GM08714 (cell line): ENCODE results near the gene HOXD12.

Experiments
- H3K4me3 ChIP-seq: fragments of 200-500 bp; sonication (Bioruptor generic); 2 replicates; pipeline ENCODE4 v1.5.1; 2014; ENCODE audit warnings: mild to moderate bottlenecking, low read length, inconsistent platforms
- ZNF274 ChIP-seq: IDR thresholded peaks from 2 replicates; pipeline ENCODE4 v1.6.1; 2012; ENCODE audit warnings: mild to moderate bottlenecking, low read depth, low read length

HOXD12 gene

GRCh38 chr2:176076063-176076462 is 23.5 kb upstream of the HOXD12 start:
- no peak for TF ChIP-seq ZNF274
- H3K4me3 ChIP-seq, result no peak overlapping the region

DNA sequence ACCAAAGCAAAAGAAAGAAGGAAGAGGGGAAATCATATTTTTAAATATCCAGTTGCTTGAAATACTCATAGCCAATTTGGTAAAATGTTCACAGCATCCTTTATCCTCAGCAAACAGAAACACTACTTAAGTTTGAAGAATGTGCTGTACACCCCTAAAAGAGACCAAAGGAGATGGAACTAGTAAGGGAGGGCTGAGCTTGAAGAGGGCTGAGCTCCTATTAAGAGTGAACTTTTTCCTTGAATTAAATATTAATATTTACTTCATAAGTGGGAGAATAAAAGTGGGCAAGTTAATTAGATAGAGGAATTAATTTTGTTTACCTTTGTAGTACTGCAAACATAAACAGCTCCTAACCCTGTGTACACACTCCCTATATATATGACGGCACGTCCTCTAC is 22.8 kb upstream of the HOXD12 start:
- H3K4me3 ChIP-seq, result no peak overlapping the region
- no peak for TF ChIP-seq ZNF274

DNA sequence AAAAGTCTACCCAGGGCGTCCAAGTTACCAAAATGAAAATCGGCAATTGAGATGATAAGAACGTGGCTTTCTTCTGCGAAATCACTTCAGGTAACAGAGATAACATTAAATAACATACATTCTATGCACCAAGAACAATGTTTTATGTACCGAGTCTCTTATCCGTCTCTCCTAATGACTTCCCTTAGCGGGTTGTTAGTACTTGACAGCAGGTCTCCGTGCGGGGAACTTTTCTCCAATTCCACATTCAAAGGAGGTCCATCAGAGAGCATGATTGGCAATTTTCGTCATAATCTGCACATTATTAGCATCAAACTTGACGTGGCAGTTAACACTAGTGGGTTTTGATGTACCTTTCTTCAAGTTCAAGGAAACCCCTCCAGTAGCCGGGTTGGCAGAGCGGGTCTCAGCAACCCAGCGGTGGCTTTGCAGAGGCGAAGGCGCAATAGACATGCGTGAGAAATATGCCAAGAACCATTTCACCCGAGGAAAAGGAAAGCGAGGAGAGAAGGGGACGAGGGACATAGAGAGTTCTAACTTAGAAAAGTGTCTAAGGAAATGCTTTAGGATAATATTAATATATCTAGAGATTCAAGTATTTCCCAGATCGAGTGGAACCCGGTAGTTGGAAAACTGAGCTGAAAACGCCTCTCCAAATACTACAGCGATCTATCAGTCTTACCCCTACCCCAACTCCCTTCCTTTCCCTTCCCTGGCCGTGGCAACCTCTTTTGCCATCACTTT is 20.9 kb upstream of the HOXD12 start:
- no peak overlapping the region for H3K4me3 ChIP-seq
- no peak for TF ChIP-seq ZNF274

DNA sequence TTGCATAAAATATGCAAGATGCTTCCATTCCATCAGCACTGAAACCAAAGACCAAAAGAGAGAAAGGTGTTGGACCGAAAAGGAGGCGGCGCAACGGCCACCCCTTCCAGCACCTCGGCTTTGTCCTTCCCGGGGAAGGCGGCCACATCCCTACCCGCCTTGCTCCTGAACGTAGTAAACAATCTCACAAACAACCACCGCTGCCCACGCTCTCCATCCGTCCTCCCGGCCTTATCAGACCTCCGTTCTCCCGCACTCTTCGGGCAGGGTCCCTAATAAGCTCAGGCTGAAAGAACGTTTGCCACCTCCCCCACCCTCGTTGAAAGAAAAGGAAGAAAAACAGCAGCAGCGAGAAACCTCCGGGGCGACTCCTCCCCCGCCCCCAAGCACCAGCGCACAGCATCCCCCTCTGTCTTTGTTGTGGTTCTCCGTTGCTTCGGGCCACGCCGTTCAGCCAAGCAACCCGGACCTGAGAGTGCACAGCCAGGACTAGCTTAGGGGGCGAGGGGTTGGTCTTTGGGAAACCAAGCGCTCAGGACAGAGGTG is 20.2 kb upstream of the HOXD12 start:
- TF ChIP-seq ZNF274, result no peak
- no peak overlapping the region for H3K4me3 ChIP-seq

- no peak overlapping the region for H3K4me3 ChIP-seq
- TF ChIP-seq ZNF274, result no peak
Observed at GRCh38 chr2:176079831-176080539, 19.6 kb upstream of the HOXD12 start.

- TF ChIP-seq ZNF274, result no peak
Observed at GRCh38 chr2:176080540-176081375, 18.8 kb upstream of the HOXD12 start.

GRCh38 chr2:176081376-176081836 is 18.2 kb upstream of the HOXD12 start:
- TF ChIP-seq ZNF274, result no peak
- no peak overlapping the region for H3K4me3 ChIP-seq

More at GRCh38 chr2:176080540-176081375, 18.8 kb upstream of the HOXD12 start:
- H3K4me3 ChIP-seq, result no peak overlapping the region

- no peak overlapping the region for H3K4me3 ChIP-seq
- no peak for TF ChIP-seq ZNF274
Observed at GRCh38 chr2:176081837-176082524, 17.6 kb upstream of the HOXD12 start.

DNA sequence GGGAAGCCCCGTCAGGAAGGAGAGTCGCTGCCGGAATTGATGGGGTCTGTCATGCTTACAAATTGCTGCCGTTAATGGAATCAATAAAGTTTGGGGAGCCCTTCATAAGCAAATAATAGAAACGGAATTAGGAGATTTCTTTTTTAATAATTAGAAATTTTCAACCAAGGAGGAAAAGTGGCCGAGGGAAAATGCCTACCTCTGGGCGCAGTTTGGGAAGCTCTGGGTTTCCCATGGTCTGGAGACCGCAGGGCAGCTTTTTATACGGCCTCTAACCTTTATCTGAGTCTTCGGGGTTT is 17.1 kb upstream of the HOXD12 start:
- no peak for TF ChIP-seq ZNF274
- no peak overlapping the region for H3K4me3 ChIP-seq

DNA sequence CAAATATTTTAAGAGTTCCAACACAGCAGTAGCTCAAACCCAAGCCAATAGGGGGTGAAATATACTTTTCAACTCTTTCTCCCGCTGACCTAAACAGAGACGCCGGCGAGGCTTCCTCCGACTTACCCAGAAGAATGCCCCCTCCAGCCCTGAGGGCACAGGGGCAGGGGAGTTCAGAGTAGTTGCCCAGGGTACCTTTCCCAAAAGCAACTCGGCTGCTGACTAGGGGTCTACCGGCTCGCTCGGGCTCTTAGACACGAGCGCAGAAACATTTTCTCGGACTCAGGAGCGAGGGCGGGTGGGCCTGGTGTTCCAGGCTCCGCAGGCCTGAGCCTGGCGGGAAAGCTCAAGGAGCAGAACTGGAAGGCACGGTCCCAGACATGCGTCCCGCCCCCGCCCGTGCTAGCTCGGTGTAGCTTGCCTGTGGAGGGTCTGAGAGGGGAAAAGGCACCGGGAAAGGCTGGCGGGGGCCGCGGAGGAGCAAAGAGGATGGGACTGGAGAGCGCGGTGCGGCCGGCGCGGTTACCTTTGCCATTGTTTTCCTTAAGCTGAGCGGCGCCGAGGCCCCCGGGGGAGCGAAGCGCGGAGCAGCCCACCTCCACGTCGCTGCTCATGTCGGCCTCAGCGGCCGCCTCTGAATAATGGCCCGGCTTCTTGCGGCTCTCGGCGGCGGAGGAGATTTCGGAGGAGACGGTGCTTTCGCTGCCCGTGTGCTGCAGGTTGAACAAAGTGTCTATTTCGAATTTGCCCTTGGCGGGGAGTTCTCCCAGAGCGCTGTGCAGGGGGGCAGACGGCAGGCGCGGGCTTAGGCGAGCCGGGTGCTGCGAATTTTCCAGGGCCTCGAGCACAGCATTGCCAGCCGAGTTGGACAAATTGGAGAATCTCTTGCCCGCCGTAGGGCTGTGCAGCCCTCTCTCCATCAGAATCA is 16.5 kb upstream of the HOXD12 start:
- TF ChIP-seq ZNF274, result no peak

DNA sequence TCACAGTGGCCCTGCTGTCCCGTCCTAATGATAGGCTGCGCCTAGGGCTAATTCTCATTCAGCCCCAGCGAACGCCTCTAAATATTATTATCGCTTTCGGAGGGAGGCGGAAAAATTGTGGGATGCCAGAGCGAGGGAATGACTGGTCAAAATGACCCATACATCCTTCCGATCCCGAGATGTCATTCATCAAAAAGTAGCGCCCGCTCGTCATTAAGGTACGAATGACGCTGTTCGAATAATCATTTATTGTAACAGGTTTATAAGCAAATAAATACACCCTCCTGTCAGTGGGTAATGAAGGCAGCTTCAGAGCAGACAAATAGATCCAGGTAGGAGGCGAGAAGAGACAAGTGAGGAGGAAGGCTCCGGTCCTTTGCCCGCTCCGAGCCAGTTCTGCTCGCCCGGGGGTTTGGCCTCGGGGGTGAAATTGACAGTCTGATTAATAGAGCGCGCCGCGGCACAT is 15.8 kb upstream of the HOXD12 start, which contains the start of gene EVX2:
Gene EVX2 (minus strand): TSS at position 167 of the 466 bp plus-strand sequence. CDS start 186 bp downstream, outside the sequence.
- no peak for TF ChIP-seq ZNF274

More for the DNA sequence above, 16.5 kb upstream of the HOXD12 start:
- no peak overlapping the region for H3K4me3 ChIP-seq

DNA sequence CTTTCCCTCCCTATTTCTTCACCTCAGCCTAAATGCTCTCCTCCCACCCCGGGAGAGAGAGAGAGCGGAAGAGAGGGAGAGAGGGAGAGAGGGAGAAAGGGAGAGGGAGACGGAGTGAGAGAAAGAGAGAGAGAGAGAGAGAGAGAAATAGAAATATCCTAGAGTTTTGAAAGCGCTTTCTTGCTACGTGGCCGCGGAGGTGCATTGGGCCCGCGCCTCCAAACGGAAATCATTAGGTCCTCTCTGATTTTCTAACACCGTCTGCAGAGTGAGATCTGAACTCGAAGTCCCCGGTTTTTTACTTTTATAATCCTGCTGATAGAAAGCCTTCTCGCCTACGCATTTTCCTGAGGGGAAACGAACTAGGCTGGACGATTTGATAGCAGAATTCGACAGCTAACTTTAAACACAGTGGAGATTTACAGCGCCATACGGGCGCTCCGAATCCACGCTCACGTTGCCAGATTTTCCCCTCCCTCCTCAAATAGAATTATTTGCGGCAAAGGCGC is 14.9 kb upstream of the HOXD12 start:
- H3K4me3 ChIP-seq, result no peak overlapping the region
- TF ChIP-seq ZNF274, result no peak

More for the DNA sequence above, 15.8 kb upstream of the HOXD12 start, which contains the start of gene EVX2:
- H3K4me3 ChIP-seq, result no peak within 1 kb of the TSS
